Measurements from ENCODE around the gene PIGK. TPM values are rescaled to one million over a fixed set of nuclear protein-coding genes. Genes with fewer than 3 reads are reported as not detected.

PIGK gene
- total and polyA plus RNA-seq, 10 of the 15 experiments (the other 5 are each of a cell fraction or from before 2014, with no cell fraction given): 9.1 to 27.4 (median 16.9) TPM

DNA sequence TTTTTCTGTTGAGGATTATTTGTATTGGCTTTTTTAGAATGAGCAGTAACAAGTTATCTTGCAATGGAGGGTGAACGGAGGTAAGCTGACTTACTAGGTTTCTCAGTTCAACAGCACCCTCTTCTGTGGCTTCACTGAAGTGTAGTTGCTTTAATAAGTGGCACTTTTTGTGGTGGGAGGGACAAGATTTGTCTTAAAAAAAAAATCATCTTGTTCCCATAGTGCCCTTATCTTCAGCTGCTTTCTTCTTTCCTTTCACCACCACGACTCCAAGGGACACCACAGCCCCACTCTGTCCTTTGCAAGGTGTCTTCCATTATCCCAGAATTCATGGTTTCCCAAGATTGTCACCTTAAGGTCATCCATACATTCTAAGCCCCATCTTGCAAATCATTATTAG is 92.9 kb downstream of the PIGK start (continued):
- TF ChIP-seq YY1 (IDR thresholded peaks at IDR 0.05; ENCODE audit: low read depth, low read length) (0 out of 2 replicates have a peak, but pooled peaks have one; percentile 54), CTCF (IDR thresholded peaks at IDR 0.05 in 2 of 3, conservative IDR thresholded peaks at IDR 0.05 in 1 of 3; ENCODE audit: control insufficient read depth in 2 of 3, extremely low read depth in 1 of 3, insufficient read depth in 1 of 3, low read depth in 3 of 3, low read length in 3 of 3) (peak; percentile 46 to 76 (median 49); a peak in 5 of 6 replicates), DPF2 (IDR thresholded peaks at IDR 0.05) (no peak), BMI1 (IDR thresholded peaks at IDR 0.05; ENCODE audit: borderline replicate concordance) (no peak), RUNX3 (IDR thresholded peaks at IDR 0.05; ENCODE audit: low read length) (0 out of 2 replicates have a peak, but pooled peaks have one; percentile 9)

- intact Hi-C loops (cut with micrococcal nuclease; ENCODE audit: unreplicated experiment): loop anchor here (10.0 kb wide), 1 partner anchor 1217 kb away; no protein-coding TSS in a partner anchor
- H3K4me2 ChIP-seq (ENCODE audit: control insufficient read depth, insufficient read depth): no peak overlapping the region
- H3K9ac ChIP-seq (ENCODE audit: control insufficient read depth, insufficient read depth, low read length): no peak overlapping the region
- ChIA-PET RAD21 (ENCODE audit: unreplicated experiment) (interaction anchor here (1.2 to 2.3 kb wide), 7 partner anchors 91 to 967 kb away, joined by 3 to 14 read pairs (median 6); no protein-coding TSS in a partner anchor), CTCF (interaction anchor here (0.8 to 2.7 kb wide), 8 partner anchors 22 to 967 kb away, joined by 3 to 9 read pairs (median 4); no protein-coding TSS in a partner anchor), POLR2A (no interaction called here), SMC1A (ENCODE audit: uncharacterized antibody, unreplicated experiment) (interaction anchor here (0.6 to 4.8 kb wide), 14 partner anchors 17 to 993 kb away, joined by 3 to 29 read pairs (median 3); no protein-coding TSS in a partner anchor)
- no peak for TF ChIP-seq SIN3A (IDR thresholded peaks at IDR 0.05; ENCODE audit: low read depth, low read length)
- no TSS peak for BruUV-seq (replicated peaks)
- no peaks in the 10 kb centered on the region for H4K20me1 ChIP-seq (ENCODE audit: control insufficient read depth, insufficient read depth)
- no peaks in the 10 kb centered on the region for H3K27me3 ChIP-seq (replicated peaks in 1 of 2; ENCODE audit: control insufficient read depth in 2 of 2, insufficient read depth in 2 of 2, low read length in 1 of 2)
- H3K36me3 ChIP-seq (ENCODE audit: control insufficient read depth in 2 of 2, insufficient read depth in 2 of 2, low read length in 1 of 2): no peaks in the 10 kb centered on the region
- no peaks in the 10 kb centered on the region for H3K79me2 ChIP-seq (ENCODE audit: control insufficient read depth, insufficient read depth, low read length)
- DNase-seq (ENCODE audit: low read depth, low spot score) (no peak), FAIRE-seq (no peak), ATAC-seq (no peak)
- H3K4me1 ChIP-seq (ENCODE audit: control insufficient read depth, insufficient read depth, low read length): no peaks in the 10 kb centered on the region
- 97% methylated on average over 1 of the region's 1 CpG for WGBS (ENCODE audit: insufficient coverage, insufficient replicate concordance, low lambda C conversion rate, missing lambda C conversion rate)
- H3K9me3 ChIP-seq (replicated peaks; ENCODE audit: control insufficient read depth, insufficient read depth, low read length): no peaks in the 10 kb centered on the region
- no peak overlapping the region for H2AFZ ChIP-seq (ENCODE audit: control insufficient read depth, low read depth, low read length)
- no peak overlapping the region for H3K4me3 ChIP-seq
- H3K27ac ChIP-seq (ENCODE audit: control insufficient read depth, insufficient read depth): no peak overlapping the region
- in situ Hi-C loops (cut with MboI): no loop called here
These were observed 97.7 kb downstream of the PIGK start for GRCh38 chr1:77121503-77121902.

All from GM12878 (cell line).